Gastroesophageal sphincter (tissue), 4 donors: Measurements from ENCODE around the gene CDH23. TPM values are rescaled to one million over a fixed set of nuclear protein-coding genes. Genes with fewer than 3 reads are reported as not detected.

Experiments used
- ATAC-seq: fragments of 150-250 bp; one replicate; pipeline ENCODE4 v1.9.1; 2016; ENCODE audit warnings: mild to moderate bottlenecking, moderate library complexity
- H3K27ac ChIP-seq, 4 donors: fragments of 200-600 bp; sonication (generic) in 3 of 4; 1 replicate in 3 of 4; 2 replicates in 1 of 4; pipeline ENCODE4 v1.5.1; 2016 to 2019
- H3K27me3 ChIP-seq: fragments of 200-600 bp; sonication (generic); one replicate; pipeline ENCODE4 v1.5.1; 2019
- H3K36me3 ChIP-seq, 2 donors: fragments of 200-600 bp; sonication (generic); one replicate each; pipeline ENCODE4 v1.5.1; 2019; ENCODE audit warnings: control low read depth in 1 of 2
- H3K4me1 ChIP-seq, 3 donors: fragments of 200-600 bp; sonication (generic); 1 replicate in 2 of 3; 2 replicates in 1 of 3; pipeline ENCODE4 v1.5.1; 2016 to 2019; ENCODE audit warnings: control low read depth in 2 of 3
- H3K4me3 ChIP-seq, 2 donors: fragments of 200-600 bp; sonication (generic); one replicate each; pipeline ENCODE4 v1.5.1; 2019; ENCODE audit warnings: mild to moderate bottlenecking in 1 of 2, moderate library complexity in 1 of 2
- H3K9me3 ChIP-seq, 3 donors: fragments of 200-600 bp; sonication (generic); one replicate each; pipeline ENCODE4 v1.5.1; 2017 to 2019; ENCODE audit warnings: control low read depth in 2 of 3
- EP300 ChIP-seq: sonication (generic); formaldehyde crosslinking; IDR thresholded peaks from one replicate; pipeline ENCODE4 v1.6.1; 2017; ENCODE audit warnings: antibody characterized with exemption, mild to moderate bottlenecking
- POLR2A ChIP-seq, 2 donors: fragments of 450-650 bp; IDR thresholded peaks; one replicate each; pipeline ENCODE4 v1.6.1; 2017; ENCODE audit warnings: antibody characterized with exemption in 2 of 2, mild to moderate bottlenecking in 2 of 2, moderate library complexity in 1 of 2
- POLR2AphosphoS5 ChIP-seq: sonication (generic); formaldehyde crosslinking; IDR thresholded peaks from one replicate; pipeline ENCODE4 v1.6.1; 2017; ENCODE audit warnings: antibody characterized with exemption
- WGBS, 2 donors: methylation state at CpG; one replicate each; pipeline ENCODE4 v1.1.5; 2018; ENCODE audit warnings: low coverage in 1 of 2; 5-methylcytosine and 5-hydroxymethylcytosine counted together
- total RNA-seq, 4 donors: library from RNA; depleted of rRNA; stranded (reverse); fragments of >200 nt; gene quantifications; one replicate each; pipeline ENCODE4 v1.1.0, GENCODE V29; 2016
- TF ChIP-seq, protein P1 (sequence below), 4 experiments: fragments of 200-600 bp in 2 of 4; fragments of 450-650 bp in 2 of 4; sonication (generic) in 1 of 4; IDR thresholded peaks; one replicate each; pipeline ENCODE4 v1.5.1; 2017 to 2019; ENCODE audit warnings: antibody characterized with exemption in 4 of 4, mild to moderate bottlenecking in 2 of 4, moderate library complexity in 2 of 4

CDH23 gene
- total RNA-seq, 4 donors from 2014 or later = 5.1 to 33.5 (median 16.2) TPM

- Histone ChIP-seq H3K4me3 (no peak overlapping the region), H3K27me3 (no peaks in the 10 kb centered on the region), H3K27ac (no peak overlapping the region), H3K4me1 (no peaks in the 10 kb centered on the region), H3K9me3 (no peaks in the 10 kb centered on the region), H3K36me3 (peaks cover 0 to 14% of the 10 kb centered on the region in 2 donors)
- ATAC-seq = no peak
- 100% methylated on average over 1 to 2 of the region's 5 CpGs for WGBS, 2 donors
- TF ChIP-seq POLR2A (IDR thresholded peaks at IDR 0.05) (no peak), POLR2AphosphoS5 (no peak), EP300 (no peak)
- TF ChIP-seq, protein P1, sequence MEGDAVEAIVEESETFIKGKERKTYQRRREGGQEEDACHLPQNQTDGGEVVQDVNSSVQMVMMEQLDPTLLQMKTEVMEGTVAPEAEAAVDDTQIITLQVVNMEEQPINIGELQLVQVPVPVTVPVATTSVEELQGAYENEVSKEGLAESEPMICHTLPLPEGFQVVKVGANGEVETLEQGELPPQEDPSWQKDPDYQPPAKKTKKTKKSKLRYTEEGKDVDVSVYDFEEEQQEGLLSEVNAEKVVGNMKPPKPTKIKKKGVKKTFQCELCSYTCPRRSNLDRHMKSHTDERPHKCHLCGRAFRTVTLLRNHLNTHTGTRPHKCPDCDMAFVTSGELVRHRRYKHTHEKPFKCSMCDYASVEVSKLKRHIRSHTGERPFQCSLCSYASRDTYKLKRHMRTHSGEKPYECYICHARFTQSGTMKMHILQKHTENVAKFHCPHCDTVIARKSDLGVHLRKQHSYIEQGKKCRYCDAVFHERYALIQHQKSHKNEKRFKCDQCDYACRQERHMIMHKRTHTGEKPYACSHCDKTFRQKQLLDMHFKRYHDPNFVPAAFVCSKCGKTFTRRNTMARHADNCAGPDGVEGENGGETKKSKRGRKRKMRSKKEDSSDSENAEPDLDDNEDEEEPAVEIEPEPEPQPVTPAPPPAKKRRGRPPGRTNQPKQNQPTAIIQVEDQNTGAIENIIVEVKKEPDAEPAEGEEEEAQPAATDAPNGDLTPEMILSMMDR (IDR thresholded peaks at IDR 0.05) = no peak
Measured at GRCh38 chr10:71568896-71569492, 172.3 kb downstream of the CDH23 start.

- no peaks in the 10 kb centered on the region for H3K27me3 ChIP-seq
- peaks cover 0 to 4% (median 0%) of the 10 kb centered on the region in 3 donors for H3K4me1 ChIP-seq
- H3K4me3 ChIP-seq = no peak overlapping the region
- WGBS, 2 donors = 39 to 51% methylated on average over 5 to 6 of the region's 6 CpGs
- H3K36me3 ChIP-seq = peaks cover 0 to 17% of the 10 kb centered on the region in 2 donors
- TF ChIP-seq EP300 = no peak
- TF ChIP-seq, protein P1 (IDR thresholded peaks at IDR 0.05) = peak in 3 of 4 experiments; percentile 80 to 90 (median 88)
- H3K27ac ChIP-seq = no peak overlapping the region
- H3K9me3 ChIP-seq = no peaks in the 10 kb centered on the region
- peak; percentile 52 for ATAC-seq
Measured at GRCh38 chr10:71569775-71570588, 173.3 kb downstream of the CDH23 start.

DNA sequence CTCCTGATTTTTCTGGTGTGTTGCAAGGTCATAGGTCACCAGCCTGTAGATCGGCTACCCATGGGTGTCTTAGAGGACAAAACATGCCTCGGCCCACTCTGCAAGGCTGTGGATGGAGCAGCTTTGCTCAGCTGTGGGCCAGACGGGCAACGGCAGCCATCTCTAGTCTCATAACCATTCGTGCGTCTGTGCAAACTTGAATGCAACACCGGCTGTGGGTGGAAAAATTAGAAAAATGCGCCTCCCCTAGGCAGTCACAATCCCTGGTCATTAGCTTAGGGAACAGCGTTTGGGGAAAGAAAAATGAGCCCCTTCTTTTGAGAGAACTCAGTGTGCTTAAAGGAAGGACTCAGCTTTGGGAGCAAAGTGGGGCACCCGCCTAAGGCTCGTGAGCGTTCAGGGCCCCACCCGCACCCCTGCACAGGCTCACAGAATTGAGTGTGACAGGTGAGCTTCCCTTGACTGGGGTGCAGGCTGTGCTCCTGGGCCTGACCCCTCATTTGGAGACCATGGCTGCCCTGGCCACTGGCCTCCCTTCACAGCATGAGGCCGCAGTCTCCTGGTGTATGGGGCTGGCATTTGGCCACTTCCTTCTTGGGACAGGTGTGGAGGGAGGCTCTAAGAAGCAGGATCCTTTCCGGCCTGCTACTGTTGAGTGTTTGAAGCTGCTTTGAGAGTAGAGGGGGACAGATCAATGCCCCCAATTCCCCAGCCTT lies 174.9 kb downstream of the CDH23 start:
- ATAC-seq = no peak
- H3K4me1 ChIP-seq = peaks cover 0 to 21% (median 0%) of the 10 kb centered on the region in 3 donors
- WGBS, 2 donors = 93 to 100% methylated on average over 1 to 6 of the region's 15 CpGs
- H3K4me3 ChIP-seq = no peak overlapping the region
- TF ChIP-seq POLR2A (IDR thresholded peaks at IDR 0.05) = no peak
- TF ChIP-seq, protein P1 (IDR thresholded peaks at IDR 0.05) = no peak
- H3K9me3 ChIP-seq = no peaks in the 10 kb centered on the region
- peaks cover 0 to 17% of the 10 kb centered on the region in 2 donors for H3K36me3 ChIP-seq
- no peaks in the 10 kb centered on the region for H3K27me3 ChIP-seq
- no peak overlapping the region for H3K27ac ChIP-seq

DNA sequence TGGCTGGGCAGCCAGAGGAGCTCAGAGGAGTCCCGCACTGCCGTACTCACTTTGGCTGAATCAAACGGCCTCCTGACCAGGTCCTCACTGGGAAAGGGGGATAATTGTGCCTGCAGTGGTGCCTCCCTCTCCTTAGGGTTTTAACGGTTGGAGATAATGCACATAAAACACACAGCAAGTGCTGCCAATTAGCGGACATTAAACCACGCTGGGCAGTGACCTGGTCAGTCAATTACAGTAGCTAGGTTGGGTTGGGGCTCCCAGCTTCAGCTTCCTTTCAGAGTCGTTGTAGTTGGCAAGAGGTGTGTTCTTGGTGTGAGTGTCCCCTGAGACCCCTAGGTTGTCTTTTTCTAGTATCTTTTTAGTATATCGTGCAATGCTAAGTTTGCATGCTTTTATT lies 176.2 kb downstream of the CDH23 start:
- H3K36me3 ChIP-seq = peaks cover 0 to 13% of the 10 kb centered on the region in 2 donors
- no peak overlapping the region for H3K4me3 ChIP-seq
- H3K27me3 ChIP-seq = no peaks in the 10 kb centered on the region
- H3K27ac ChIP-seq = no peak overlapping the region
- no peaks in the 10 kb centered on the region for H3K9me3 ChIP-seq
- 80 to 83% methylated on average over 1 to 7 of the region's 8 CpGs for WGBS, 2 donors
- TF ChIP-seq POLR2AphosphoS5 = no peak
- TF ChIP-seq POLR2A (IDR thresholded peaks at IDR 0.05) = no peak
- TF ChIP-seq, protein P1 (IDR thresholded peaks at IDR 0.05) = no peak
- no peak for TF ChIP-seq EP300
- no peak for ATAC-seq
- peaks cover 0 to 21% (median 0%) of the 10 kb centered on the region in 3 donors for H3K4me1 ChIP-seq
